ENCODE measurements around the gene FAM13C.

DNA sequence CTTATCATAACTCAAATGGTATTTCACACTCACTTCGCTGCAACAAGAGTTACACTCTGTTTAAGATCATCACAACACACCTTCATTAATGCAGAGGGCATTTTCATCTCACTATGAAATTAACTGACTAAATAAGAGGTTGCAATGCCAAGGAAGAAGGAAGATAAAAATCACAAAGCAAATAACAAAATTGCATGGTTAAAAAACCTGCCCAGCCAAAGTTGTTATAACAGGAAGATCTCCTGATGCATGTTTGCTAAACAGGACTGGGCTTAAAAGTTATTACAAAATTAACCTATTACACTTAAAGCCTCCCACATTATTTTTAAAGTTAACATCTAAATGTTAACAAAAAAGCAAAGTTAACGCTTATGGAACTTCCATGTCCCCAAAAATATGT is 11.8 kb downstream of the FAM13C start:
- TF ChIP-seq, protein P1, sequence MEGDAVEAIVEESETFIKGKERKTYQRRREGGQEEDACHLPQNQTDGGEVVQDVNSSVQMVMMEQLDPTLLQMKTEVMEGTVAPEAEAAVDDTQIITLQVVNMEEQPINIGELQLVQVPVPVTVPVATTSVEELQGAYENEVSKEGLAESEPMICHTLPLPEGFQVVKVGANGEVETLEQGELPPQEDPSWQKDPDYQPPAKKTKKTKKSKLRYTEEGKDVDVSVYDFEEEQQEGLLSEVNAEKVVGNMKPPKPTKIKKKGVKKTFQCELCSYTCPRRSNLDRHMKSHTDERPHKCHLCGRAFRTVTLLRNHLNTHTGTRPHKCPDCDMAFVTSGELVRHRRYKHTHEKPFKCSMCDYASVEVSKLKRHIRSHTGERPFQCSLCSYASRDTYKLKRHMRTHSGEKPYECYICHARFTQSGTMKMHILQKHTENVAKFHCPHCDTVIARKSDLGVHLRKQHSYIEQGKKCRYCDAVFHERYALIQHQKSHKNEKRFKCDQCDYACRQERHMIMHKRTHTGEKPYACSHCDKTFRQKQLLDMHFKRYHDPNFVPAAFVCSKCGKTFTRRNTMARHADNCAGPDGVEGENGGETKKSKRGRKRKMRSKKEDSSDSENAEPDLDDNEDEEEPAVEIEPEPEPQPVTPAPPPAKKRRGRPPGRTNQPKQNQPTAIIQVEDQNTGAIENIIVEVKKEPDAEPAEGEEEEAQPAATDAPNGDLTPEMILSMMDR (conservative IDR thresholded peaks at IDR 0.05 in 1 of 2, IDR thresholded peaks at IDR 0.05 in 1 of 2; ENCODE audit: extremely low read depth in 1 of 2, insufficient read depth in 1 of 2, low read depth in 1 of 2, low read length in 2 of 2), result no peak
- TF ChIP-seq EZH2 (IDR thresholded peaks at IDR 0.05; ENCODE audit: borderline replicate concordance, low read length), result no peak
